Spleen (tissue), 11 donors: ENCODE measurements around the gene HSD17B12. TPM values are rescaled to one million over a fixed set of nuclear protein-coding genes. Genes with fewer than 3 reads are reported as not detected.

Experiments
- DNase-seq: peaks from one replicate; pipeline ENCODE4 v3.0.0-alpha.2; 2020
- H3K27ac ChIP-seq, 8 donors: fragments of 200-600 bp; sonication (generic) in 7 of 8; 1 replicate in 4 of 8; 2 replicates in 4 of 8; pipeline versions ENCODE4 v1.5.0 to v1.8.0; 2016 to 2021; ENCODE audit warnings: inconsistent platforms in 4 of 8, mild to moderate bottlenecking in 4 of 8, moderate library complexity in 1 of 8
- H3K27me3 ChIP-seq, 7 donors: fragments of 200-600 bp; sonication (generic) in 6 of 7; replicated peaks in 1 of 7; 1 replicate in 4 of 7; 2 replicates in 3 of 7; pipeline versions ENCODE4 v1.5.0 to v1.8.0; 2016 to 2021; ENCODE audit warnings: inconsistent platforms in 3 of 7, mild to moderate bottlenecking in 1 of 7
- H3K36me3 ChIP-seq, 6 donors: fragments of 200-600 bp; sonication (generic) in 5 of 6; 1 replicate in 4 of 6; 2 replicates in 2 of 6; pipeline versions ENCODE4 v1.5.0 to v1.8.0; 2016 to 2021; ENCODE audit warnings: inconsistent platforms in 2 of 6
- H3K4me1 ChIP-seq, 6 donors: fragments of 200-600 bp; sonication (generic) in 5 of 6; 1 replicate in 3 of 6; 2 replicates in 3 of 6; pipeline versions ENCODE4 v1.5.0 to v1.8.0; 2016 to 2021; ENCODE audit warnings: inconsistent platforms in 3 of 6
- H3K4me3 ChIP-seq, 8 donors: fragments of 200-600 bp; sonication (generic) in 7 of 8; 1 replicate in 4 of 8; 2 replicates in 4 of 8; pipeline versions ENCODE4 v1.5.0 to v1.8.0; 2016 to 2021; ENCODE audit warnings: inconsistent platforms in 4 of 8, mild to moderate bottlenecking in 4 of 8, moderate library complexity in 2 of 8
- H3K9me3 ChIP-seq, 8 donors: fragments of 200-600 bp; sonication (generic) in 7 of 8; 1 replicate in 4 of 8; 2 replicates in 4 of 8; pipeline versions ENCODE4 v1.5.0 to v1.8.0; 2016 to 2021; ENCODE audit warnings: inconsistent platforms in 4 of 8
- CTCF ChIP-seq, 11 experiments: fragments of 200-600 bp in 7 of 11; fragments of 450-650 bp in 4 of 11; sonication (generic) in 4 of 11; IDR thresholded peaks in 8 of 11; conservative IDR thresholded peaks in 3 of 11; 1 replicate in 7 of 11; 2 replicates in 4 of 11; pipeline versions ENCODE4 v1.4.0 to v1.8.0; 2016 to 2021; ENCODE audit warnings: antibody characterized with exemption in 11 of 11, inconsistent platforms in 4 of 11, mild to moderate bottlenecking in 1 of 11
- POLR2A ChIP-seq, 3 donors: fragments of 450-650 bp; IDR thresholded peaks; one replicate each; pipeline ENCODE4 v1.5.1; 2017; ENCODE audit warnings: antibody characterized with exemption in 3 of 3, mild to moderate bottlenecking in 1 of 3
- POLR2AphosphoS5 ChIP-seq, 3 donors: sonication (generic); formaldehyde crosslinking; IDR thresholded peaks; one replicate each; pipeline ENCODE4 v1.5.1; 2017; ENCODE audit warnings: antibody characterized with exemption in 3 of 3
- WGBS, 5 donors: extraction: QIAGEN DNeasy Blood & Tissue Kit in 3 of 5; methylation state at CpG; one replicate each; pipeline versions ENCODE4 v1.1.5 to v1.1.7; 2013 to 2018; 5-methylcytosine and 5-hydroxymethylcytosine counted together
- intact Hi-C: fragments of 100-400 bp; cut with DNase I; formaldehyde crosslinking; loops from one replicate; pipeline ENCODE4 v1.15.0; 2023; ENCODE audit warnings: low total_unique reads
- polyA plus RNA-seq, 3 donors: library from polyadenylated mRNA; stranded (reverse); fragments of 200-250 nt; gene quantifications; one replicate each; pipeline ENCODE4 v1.2.1, GENCODE V29; 2013
- total RNA-seq, 7 donors: library from RNA; depleted of rRNA in 3 of 7; stranded (reverse); fragments of >200 nt in 3 of 7; fragmentation: NEBNext Ultra II Directional in 4 of 7; extraction: Animal tissue kit (Norgen Biotek cat#: 25700) in 4 of 7; gene quantifications; one replicate each; pipeline versions ENCODE4 v1.1.0 to v1.2.1, GENCODE V29; 2016 to 2021
- donor health status: healthy with polysubstance abuse.
- donor health status: DM: no; HTN: no; CAD: no; lungs with moderate emphysema.
- donor health status: DM: no; HTN: no; CAD: no.
- donor health status: Bipolar disorder and iron deficiency.
- donor health status: healthy.
- donor health status: DM: no; HTN: no; CAD: no.
- donor health status: DM: yes; HTN: yes; CAD: no.

Gene HSD17B12
- total and polyA plus RNA-seq, 10 donors: 17.5 to 80.0 (median 56.3) TPM

- no peaks in the 10 kb centered on the region for H3K27me3 ChIP-seq
- no peak for TF ChIP-seq CTCF (IDR thresholded peaks at IDR 0.05 in 8 of 11, conservative IDR thresholded peaks at IDR 0.05 in 3 of 11)
- TF ChIP-seq POLR2A (IDR thresholded peaks at IDR 0.05): no peak
- no peak for TF ChIP-seq POLR2AphosphoS5 (IDR thresholded peaks at IDR 0.05)
- H3K27ac ChIP-seq: no peak overlapping the region
- 64 to 84% (median 67%) methylated on average over 2 of the region's 2 CpGs for WGBS, 5 donors
- no peak overlapping the region for H3K4me3 ChIP-seq
- intact Hi-C loops: no loop called here
- H3K9me3 ChIP-seq: no peaks in the 10 kb centered on the region
- H3K36me3 ChIP-seq: peaks cover 0 to 5% (median 0%) of the 10 kb centered on the region in 6 donors
- no peak for DNase-seq
- peaks cover 4 to 44% (median 29%) of the 10 kb centered on the region in 6 donors for H3K4me1 ChIP-seq
Measured at GRCh38 chr11:43694477-43694876, 13.9 kb downstream of the HSD17B12 start.

- Histone ChIP-seq H3K36me3 (no peaks in the 10 kb centered on the region), H3K27me3 (no peaks in the 10 kb centered on the region), H3K9me3 (peaks cover 0 to 25% (median 19%) of the 10 kb centered on the region in 8 donors), H3K4me1 (peaks cover 0 to 21% (median 13%) of the 10 kb centered on the region in 6 donors), H3K27ac (no peak overlapping the region), H3K4me3 (no peak overlapping the region)
- TF ChIP-seq POLR2A (IDR thresholded peaks at IDR 0.05): no peak
- TF ChIP-seq CTCF (IDR thresholded peaks at IDR 0.05 in 8 of 11, conservative IDR thresholded peaks at IDR 0.05 in 3 of 11): no peak
- TF ChIP-seq POLR2AphosphoS5 (IDR thresholded peaks at IDR 0.05): no peak
- no peak for DNase-seq
- intact Hi-C loops: no loop called here
- WGBS, 5 donors: 75 to 85% (median 79%) methylated on average over 1 of the region's 1 CpG
Measured at GRCh38 chr11:43697679-43698078, 17.1 kb downstream of the HSD17B12 start.

- no peak for TF ChIP-seq CTCF (IDR thresholded peaks at IDR 0.05 in 8 of 11, conservative IDR thresholded peaks at IDR 0.05 in 3 of 11)
- no peak for TF ChIP-seq POLR2A (IDR thresholded peaks at IDR 0.05)
- no peak for TF ChIP-seq POLR2AphosphoS5 (IDR thresholded peaks at IDR 0.05)
- intact Hi-C loops: no loop called here
- 89 to 97% (median 95%) methylated on average over 1 of the region's 1 CpG for WGBS, 5 donors
Measured at GRCh38 chr11:43699870-43700269, 19.3 kb downstream of the HSD17B12 start.

GRCh38 chr11:43706631-43707030 is 26.1 kb downstream of the HSD17B12 start:
- H3K9me3 ChIP-seq: peaks cover 0 to 14% (median 11%) of the 10 kb centered on the region in 8 donors
- TF ChIP-seq POLR2AphosphoS5 (IDR thresholded peaks at IDR 0.05): no peak
- no peak for TF ChIP-seq POLR2A (IDR thresholded peaks at IDR 0.05)
- no peak for TF ChIP-seq CTCF (IDR thresholded peaks at IDR 0.05 in 8 of 11, conservative IDR thresholded peaks at IDR 0.05 in 3 of 11)
- no peaks in the 10 kb centered on the region for H3K4me1 ChIP-seq
- no peaks in the 10 kb centered on the region for H3K27me3 ChIP-seq
- 75 to 86% (median 86%) methylated on average over 1 of the region's 1 CpG for WGBS, 5 donors
- no peak overlapping the region for H3K27ac ChIP-seq
- no peak for DNase-seq
- peaks cover 0 to 13% (median 0%) of the 10 kb centered on the region in 6 donors for H3K36me3 ChIP-seq
- intact Hi-C loops: no loop called here
- no peak overlapping the region for H3K4me3 ChIP-seq

More at GRCh38 chr11:43699870-43700269, 19.3 kb downstream of the HSD17B12 start:
- DNase-seq: no peak
- H3K4me1 ChIP-seq: peaks cover 0 to 3% (median 0%) of the 10 kb centered on the region in 6 donors
- no peak overlapping the region for H3K4me3 ChIP-seq
- peaks cover 0 to 29% (median 21%) of the 10 kb centered on the region in 8 donors for H3K9me3 ChIP-seq
- H3K27ac ChIP-seq: no peak overlapping the region
- H3K27me3 ChIP-seq: no peaks in the 10 kb centered on the region
- H3K36me3 ChIP-seq: no peaks in the 10 kb centered on the region
